ENCODE results near the gene TIRAP.

The TIRAP gene

DNA sequence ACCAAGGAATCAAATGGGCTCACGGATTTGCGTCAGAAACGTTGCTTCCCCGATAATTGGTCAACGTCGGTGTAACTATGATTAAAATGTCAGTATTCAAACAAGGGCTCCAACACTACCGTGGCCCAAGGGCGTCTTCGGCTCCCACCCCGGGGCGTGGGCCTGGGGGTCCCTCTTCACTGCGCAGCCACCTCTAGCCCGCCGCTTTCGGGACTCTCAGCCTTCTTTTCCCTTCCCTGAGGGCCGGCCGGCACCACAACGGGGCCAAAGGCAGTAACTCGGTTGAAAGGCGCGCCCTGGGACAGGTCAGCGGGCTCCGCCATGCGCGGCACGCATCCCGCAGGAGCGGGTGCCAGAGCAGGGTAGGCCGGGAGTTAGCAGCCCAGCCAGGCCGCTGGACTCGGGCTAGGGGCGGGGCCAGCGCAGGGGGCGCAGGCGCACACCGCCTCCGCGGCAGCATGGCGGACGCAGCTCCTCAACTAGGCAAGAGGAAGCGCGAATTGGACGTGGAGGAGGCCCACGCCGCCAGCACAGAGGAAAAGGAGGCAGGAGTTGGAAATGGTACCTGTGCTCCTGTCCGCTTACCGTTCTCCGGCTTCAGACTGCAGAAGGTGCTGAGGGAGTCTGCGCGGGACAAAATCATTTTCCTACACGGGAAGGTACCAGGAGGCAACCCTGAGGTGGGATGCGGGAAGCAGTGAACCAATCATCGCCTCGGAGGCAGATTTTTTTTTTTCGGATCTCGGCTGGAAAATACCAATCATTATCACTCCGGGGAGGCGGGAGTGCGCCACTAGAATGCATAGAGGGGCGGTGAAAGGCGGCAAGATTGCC lies 20.9 kb downstream of the TIRAP start, which contains the start of gene DCPS:
Gene DCPS, plus strand, starts transcription at position 438 of the 834 bp plus-strand sequence. Its CDS starts 21 bp downstream, at position 459.
- TF ChIP-seq, protein P1, sequence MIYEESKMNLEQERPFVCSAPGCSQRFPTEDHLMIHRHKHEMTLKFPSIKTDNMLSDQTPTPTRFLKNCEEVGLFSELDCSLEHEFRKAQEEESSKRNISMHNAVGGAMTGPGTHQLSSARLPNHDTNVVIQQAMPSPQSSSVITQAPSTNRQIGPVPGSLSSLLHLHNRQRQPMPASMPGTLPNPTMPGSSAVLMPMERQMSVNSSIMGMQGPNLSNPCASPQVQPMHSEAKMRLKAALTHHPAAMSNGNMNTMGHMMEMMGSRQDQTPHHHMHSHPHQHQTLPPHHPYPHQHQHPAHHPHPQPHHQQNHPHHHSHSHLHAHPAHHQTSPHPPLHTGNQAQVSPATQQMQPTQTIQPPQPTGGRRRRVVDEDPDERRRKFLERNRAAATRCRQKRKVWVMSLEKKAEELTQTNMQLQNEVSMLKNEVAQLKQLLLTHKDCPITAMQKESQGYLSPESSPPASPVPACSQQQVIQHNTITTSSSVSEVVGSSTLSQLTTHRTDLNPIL (CRISPR knock-in tag; IDR thresholded peaks at IDR 0.05; ENCODE audit: low read depth), result no peak
- peak; percentile 79; the same call in 1 of the 2 replicates for TF ChIP-seq GLIS3 (CRISPR knock-in tag; IDR thresholded peaks at IDR 0.05)
- TF ChIP-seq, protein P2, sequence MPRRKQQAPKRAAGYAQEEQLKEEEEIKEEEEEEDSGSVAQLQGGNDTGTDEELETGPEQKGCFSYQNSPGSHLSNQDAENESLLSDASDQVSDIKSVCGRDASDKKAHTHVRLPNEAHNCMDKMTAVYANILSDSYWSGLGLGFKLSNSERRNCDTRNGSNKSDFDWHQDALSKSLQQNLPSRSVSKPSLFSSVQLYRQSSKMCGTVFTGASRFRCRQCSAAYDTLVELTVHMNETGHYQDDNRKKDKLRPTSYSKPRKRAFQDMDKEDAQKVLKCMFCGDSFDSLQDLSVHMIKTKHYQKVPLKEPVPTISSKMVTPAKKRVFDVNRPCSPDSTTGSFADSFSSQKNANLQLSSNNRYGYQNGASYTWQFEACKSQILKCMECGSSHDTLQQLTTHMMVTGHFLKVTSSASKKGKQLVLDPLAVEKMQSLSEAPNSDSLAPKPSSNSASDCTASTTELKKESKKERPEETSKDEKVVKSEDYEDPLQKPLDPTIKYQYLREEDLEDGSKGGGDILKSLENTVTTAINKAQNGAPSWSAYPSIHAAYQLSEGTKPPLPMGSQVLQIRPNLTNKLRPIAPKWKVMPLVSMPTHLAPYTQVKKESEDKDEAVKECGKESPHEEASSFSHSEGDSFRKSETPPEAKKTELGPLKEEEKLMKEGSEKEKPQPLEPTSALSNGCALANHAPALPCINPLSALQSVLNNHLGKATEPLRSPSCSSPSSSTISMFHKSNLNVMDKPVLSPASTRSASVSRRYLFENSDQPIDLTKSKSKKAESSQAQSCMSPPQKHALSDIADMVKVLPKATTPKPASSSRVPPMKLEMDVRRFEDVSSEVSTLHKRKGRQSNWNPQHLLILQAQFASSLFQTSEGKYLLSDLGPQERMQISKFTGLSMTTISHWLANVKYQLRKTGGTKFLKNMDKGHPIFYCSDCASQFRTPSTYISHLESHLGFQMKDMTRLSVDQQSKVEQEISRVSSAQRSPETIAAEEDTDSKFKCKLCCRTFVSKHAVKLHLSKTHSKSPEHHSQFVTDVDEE (CRISPR knock-in tag; IDR thresholded peaks at IDR 0.05), result peak; percentile 22; the same call in 1 of the 2 replicates
- TF ChIP-seq ZFP3 (CRISPR knock-in tag; IDR thresholded peaks at IDR 0.05), result 0 out of 2 replicates have a peak, but pooled peaks have one; percentile 31
- peak; percentile 97 for ATAC-seq

DNA sequence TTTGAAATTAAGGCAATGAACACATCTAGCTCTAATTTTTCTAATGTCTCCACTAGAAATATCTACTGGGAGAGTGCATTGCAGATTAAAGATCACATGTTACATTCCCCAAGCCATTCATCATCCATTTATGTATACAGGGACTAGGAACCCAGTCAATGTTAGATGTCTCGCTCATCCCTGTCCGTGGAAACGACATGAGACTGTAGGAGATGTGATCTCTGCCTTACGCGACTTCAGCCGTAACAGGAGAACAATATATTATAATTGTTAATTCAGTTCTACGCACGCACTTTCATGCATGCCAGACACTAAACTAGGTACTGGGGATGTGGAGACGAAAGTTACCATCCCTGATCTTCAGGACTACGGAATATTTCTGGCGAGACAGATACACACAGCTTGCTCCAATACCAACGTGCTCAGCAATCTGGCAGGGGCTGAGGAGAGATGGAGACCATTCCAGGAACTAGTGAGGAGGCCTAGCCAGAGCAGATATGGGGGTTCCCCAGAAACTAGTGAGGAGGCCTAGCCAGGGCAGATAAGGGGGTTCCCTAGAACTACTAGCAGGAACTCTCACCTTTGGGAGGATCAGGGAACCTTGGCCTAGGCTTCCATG lies 21.7 kb downstream of the TIRAP start:
- peak; percentile 53 for ATAC-seq
- TF ChIP-seq ZNF565 (CRISPR knock-in tag; conservative IDR thresholded peaks at IDR 0.05; ENCODE audit: low read depth), result no peak
- no peak for TF ChIP-seq ISL1 (CRISPR knock-in tag; IDR thresholded peaks at IDR 0.05)
- TF ChIP-seq, protein P3, sequence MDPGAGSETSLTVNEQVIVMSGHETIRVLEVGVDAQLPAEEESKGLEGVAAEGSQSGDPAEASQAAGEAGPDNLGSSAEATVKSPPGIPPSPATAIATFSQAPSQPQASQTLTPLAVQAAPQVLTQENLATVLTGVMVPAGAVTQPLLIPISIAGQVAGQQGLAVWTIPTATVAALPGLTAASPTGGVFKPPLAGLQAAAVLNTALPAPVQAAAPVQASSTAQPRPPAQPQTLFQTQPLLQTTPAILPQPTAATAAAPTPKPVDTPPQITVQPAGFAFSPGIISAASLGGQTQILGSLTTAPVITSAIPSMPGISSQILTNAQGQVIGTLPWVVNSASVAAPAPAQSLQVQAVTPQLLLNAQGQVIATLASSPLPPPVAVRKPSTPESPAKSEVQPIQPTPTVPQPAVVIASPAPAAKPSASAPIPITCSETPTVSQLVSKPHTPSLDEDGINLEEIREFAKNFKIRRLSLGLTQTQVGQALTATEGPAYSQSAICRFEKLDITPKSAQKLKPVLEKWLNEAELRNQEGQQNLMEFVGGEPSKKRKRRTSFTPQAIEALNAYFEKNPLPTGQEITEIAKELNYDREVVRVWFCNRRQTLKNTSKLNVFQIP (CRISPR knock-in tag; IDR thresholded peaks at IDR 0.05; ENCODE audit: borderline replicate concordance, low read depth), result no peak
- no peak for TF ChIP-seq TOX (CRISPR knock-in tag; IDR thresholded peaks at IDR 0.05; ENCODE audit: borderline replicate concordance)
- TF ChIP-seq CSDC2 (CRISPR knock-in tag; IDR thresholded peaks at IDR 0.05), result no peak
- no peak for TF ChIP-seq SNAI2 (CRISPR knock-in tag; IDR thresholded peaks at IDR 0.05)
- no peak for TF ChIP-seq ARNTL (CRISPR knock-in tag; IDR thresholded peaks at IDR 0.05; ENCODE audit: borderline replicate concordance, low read depth)
- TF ChIP-seq ESRRG (CRISPR knock-in tag; IDR thresholded peaks at IDR 0.05), result no peak
- TF ChIP-seq ZNF8 (CRISPR knock-in tag; IDR thresholded peaks at IDR 0.05), result no peak
- no peak for TF ChIP-seq ZNF70 (CRISPR knock-in tag; IDR thresholded peaks at IDR 0.05)
- TF ChIP-seq RARB (CRISPR knock-in tag; IDR thresholded peaks at IDR 0.05), result no peak
- TF ChIP-seq, protein P1 (CRISPR knock-in tag; IDR thresholded peaks at IDR 0.05; ENCODE audit: low read depth), result no peak
- TF ChIP-seq ZFP3 (CRISPR knock-in tag; IDR thresholded peaks at IDR 0.05), result no peak
- TF ChIP-seq, protein P4, sequence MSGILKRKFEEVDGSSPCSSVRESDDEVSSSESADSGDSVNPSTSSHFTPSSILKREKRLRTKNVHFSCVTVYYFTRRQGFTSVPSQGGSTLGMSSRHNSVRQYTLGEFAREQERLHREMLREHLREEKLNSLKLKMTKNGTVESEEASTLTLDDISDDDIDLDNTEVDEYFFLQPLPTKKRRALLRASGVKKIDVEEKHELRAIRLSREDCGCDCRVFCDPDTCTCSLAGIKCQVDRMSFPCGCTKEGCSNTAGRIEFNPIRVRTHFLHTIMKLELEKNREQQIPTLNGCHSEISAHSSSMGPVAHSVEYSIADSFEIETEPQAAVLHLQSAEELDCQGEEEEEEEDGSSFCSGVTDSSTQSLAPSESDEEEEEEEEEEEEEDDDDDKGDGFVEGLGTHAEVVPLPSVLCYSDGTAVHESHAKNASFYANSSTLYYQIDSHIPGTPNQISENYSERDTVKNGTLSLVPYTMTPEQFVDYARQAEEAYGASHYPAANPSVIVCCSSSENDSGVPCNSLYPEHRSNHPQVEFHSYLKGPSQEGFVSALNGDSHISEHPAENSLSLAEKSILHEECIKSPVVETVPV (CRISPR knock-in tag; IDR thresholded peaks at IDR 0.05), result no peak
- TF ChIP-seq ZC3H10 (CRISPR knock-in tag; IDR thresholded peaks at IDR 0.05), result no peak
- TF ChIP-seq ZFP30 (CRISPR knock-in tag; IDR thresholded peaks at IDR 0.05), result no peak
- TF ChIP-seq GLIS3 (CRISPR knock-in tag; IDR thresholded peaks at IDR 0.05), result no peak

DNA sequence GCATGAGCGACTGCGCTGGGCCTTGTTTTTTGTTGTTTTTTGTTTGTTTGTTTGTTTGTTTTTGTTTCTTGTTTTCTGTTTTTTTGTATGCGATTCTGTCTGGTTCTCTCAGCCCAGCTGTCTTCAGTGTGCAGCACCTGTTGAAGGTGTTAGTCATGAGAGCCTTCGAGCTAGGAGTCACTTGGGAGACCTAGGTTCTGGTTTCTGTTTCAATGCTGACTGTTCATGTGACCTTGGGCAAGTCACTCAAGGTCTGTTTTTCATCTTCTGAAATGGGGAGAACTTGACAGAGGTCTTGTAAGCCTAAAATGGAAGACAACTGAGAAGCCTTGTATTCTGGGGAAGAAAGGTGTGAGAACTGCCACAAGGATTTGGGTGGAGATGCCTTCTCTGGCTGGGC lies 22.8 kb downstream of the TIRAP start:
- ATAC-seq, result no peak
- TF ChIP-seq OSR1 (CRISPR knock-in tag; IDR thresholded peaks at IDR 0.05), result no peak
- no peak for TF ChIP-seq ISL1 (CRISPR knock-in tag; IDR thresholded peaks at IDR 0.05)
- TF ChIP-seq GLIS3 (CRISPR knock-in tag; IDR thresholded peaks at IDR 0.05), result no peak
- TF ChIP-seq TCF4 (CRISPR knock-in tag; IDR thresholded peaks at IDR 0.05; ENCODE audit: borderline replicate concordance), result no peak
- no peak for TF ChIP-seq TOX (CRISPR knock-in tag; IDR thresholded peaks at IDR 0.05; ENCODE audit: borderline replicate concordance)
- TF ChIP-seq ZNF8 (CRISPR knock-in tag; IDR thresholded peaks at IDR 0.05), result no peak
- TF ChIP-seq PPARA (CRISPR knock-in tag; IDR thresholded peaks at IDR 0.05; ENCODE audit: borderline replicate concordance), result no peak
- no peak for TF ChIP-seq RARB (CRISPR knock-in tag; IDR thresholded peaks at IDR 0.05)
- no peak for TF ChIP-seq SNAI2 (CRISPR knock-in tag; IDR thresholded peaks at IDR 0.05)
- TF ChIP-seq, protein P5, sequence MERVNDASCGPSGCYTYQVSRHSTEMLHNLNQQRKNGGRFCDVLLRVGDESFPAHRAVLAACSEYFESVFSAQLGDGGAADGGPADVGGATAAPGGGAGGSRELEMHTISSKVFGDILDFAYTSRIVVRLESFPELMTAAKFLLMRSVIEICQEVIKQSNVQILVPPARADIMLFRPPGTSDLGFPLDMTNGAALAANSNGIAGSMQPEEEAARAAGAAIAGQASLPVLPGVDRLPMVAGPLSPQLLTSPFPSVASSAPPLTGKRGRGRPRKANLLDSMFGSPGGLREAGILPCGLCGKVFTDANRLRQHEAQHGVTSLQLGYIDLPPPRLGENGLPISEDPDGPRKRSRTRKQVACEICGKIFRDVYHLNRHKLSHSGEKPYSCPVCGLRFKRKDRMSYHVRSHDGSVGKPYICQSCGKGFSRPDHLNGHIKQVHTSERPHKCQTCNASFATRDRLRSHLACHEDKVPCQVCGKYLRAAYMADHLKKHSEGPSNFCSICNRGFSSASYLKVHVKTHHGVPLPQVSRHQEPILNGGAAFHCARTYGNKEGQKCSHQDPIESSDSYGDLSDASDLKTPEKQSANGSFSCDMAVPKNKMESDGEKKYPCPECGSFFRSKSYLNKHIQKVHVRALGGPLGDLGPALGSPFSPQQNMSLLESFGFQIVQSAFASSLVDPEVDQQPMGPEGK (CRISPR knock-in tag; IDR thresholded peaks at IDR 0.05; ENCODE audit: borderline replicate concordance), result no peak
- TF ChIP-seq, protein P4 (CRISPR knock-in tag; IDR thresholded peaks at IDR 0.05), result no peak
- no peak for TF ChIP-seq ZFP3 (CRISPR knock-in tag; IDR thresholded peaks at IDR 0.05)
- TF ChIP-seq ESRRG (CRISPR knock-in tag; IDR thresholded peaks at IDR 0.05), result no peak
- TF ChIP-seq BACH2 (CRISPR knock-in tag; IDR thresholded peaks at IDR 0.05; ENCODE audit: borderline replicate concordance), result no peak

All from SK-N-SH treated with all-trans-retinoic acid at 6 μM for 48 hours (cell line).